Measurements from ENCODE around the gene KIF6.

The KIF6 gene

GRCh38 chr6:39425346-39426072 is 299.7 kb downstream of the KIF6 start:
- Mint-ChIP-seq H3K4me1 (ENCODE audit: low read depth) (peaks cover 6% of the 10 kb centered on the region), H3K27ac (no peak overlapping the region)

GRCh38 chr6:39424831-39425230 is 300.4 kb downstream of the KIF6 start:
- Mint-ChIP-seq H3K36me3 (ENCODE audit: low read depth) (no peaks in the 10 kb centered on the region), H3K27me3 (peaks cover 17% of the 10 kb centered on the region), H3K4me3 (no peak overlapping the region), H3K9me3 (no peaks in the 10 kb centered on the region), H3K27ac (no peak overlapping the region), H3K4me1 (ENCODE audit: low read depth) (peaks cover 6% of the 10 kb centered on the region)
- DNase-seq: no peak

More at GRCh38 chr6:39425346-39426072, 299.7 kb downstream of the KIF6 start:
- DNase-seq: no peak
- no peaks in the 10 kb centered on the region for H3K9me3 Mint-ChIP-seq
- H3K4me3 Mint-ChIP-seq: no peak overlapping the region
- H3K27me3 Mint-ChIP-seq: peaks cover 21% of the 10 kb centered on the region
- no peaks in the 10 kb centered on the region for H3K36me3 Mint-ChIP-seq (ENCODE audit: low read depth)

GRCh38 chr6:39422238-39422637 is 303.0 kb downstream of the KIF6 start:
- Mint-ChIP-seq H3K9me3 (no peaks in the 10 kb centered on the region), H3K36me3 (ENCODE audit: low read depth) (no peaks in the 10 kb centered on the region), H3K27me3 (peaks cover 15% of the 10 kb centered on the region), H3K4me3 (no peak overlapping the region), H3K4me1 (ENCODE audit: low read depth) (peaks cover 6% of the 10 kb centered on the region), H3K27ac (no peak overlapping the region)
- DNase-seq: no peak

- Mint-ChIP-seq H3K9me3 (no peaks in the 10 kb centered on the region), H3K36me3 (ENCODE audit: low read depth) (no peaks in the 10 kb centered on the region), H3K4me1 (ENCODE audit: low read depth) (peaks cover 6% of the 10 kb centered on the region), H3K27me3 (peaks cover 12% of the 10 kb centered on the region), H3K27ac (no peak overlapping the region), H3K4me3 (no peak overlapping the region)
- DNase-seq: no peak
These were observed 303.6 kb downstream of the KIF6 start for GRCh38 chr6:39421383-39422225.

GRCh38 chr6:39420300-39421265 is 304.6 kb downstream of the KIF6 start:
- H3K9me3 Mint-ChIP-seq: no peaks in the 10 kb centered on the region
- no peak overlapping the region for H3K4me3 Mint-ChIP-seq
- no peaks in the 10 kb centered on the region for H3K4me1 Mint-ChIP-seq (ENCODE audit: low read depth)
- no peaks in the 10 kb centered on the region for H3K36me3 Mint-ChIP-seq (ENCODE audit: low read depth)
- DNase-seq: no peak
- no peak overlapping the region for H3K27ac Mint-ChIP-seq
- H3K27me3 Mint-ChIP-seq: peaks cover 5% of the 10 kb centered on the region

- H3K27me3 Mint-ChIP-seq: peaks cover 5% of the 10 kb centered on the region
- no peaks in the 10 kb centered on the region for H3K36me3 Mint-ChIP-seq (ENCODE audit: low read depth)
- H3K4me3 Mint-ChIP-seq: no peak overlapping the region
- H3K27ac Mint-ChIP-seq: no peak overlapping the region
- H3K4me1 Mint-ChIP-seq (ENCODE audit: low read depth): no peaks in the 10 kb centered on the region
- DNase-seq: no peak
- no peaks in the 10 kb centered on the region for H3K9me3 Mint-ChIP-seq
These were observed 305.6 kb downstream of the KIF6 start for GRCh38 chr6:39419607-39420006.

- H3K27ac Mint-ChIP-seq: no peak overlapping the region
- H3K27me3 Mint-ChIP-seq: peaks cover 5% of the 10 kb centered on the region
- no peaks in the 10 kb centered on the region for H3K36me3 Mint-ChIP-seq (ENCODE audit: low read depth)
- H3K4me1 Mint-ChIP-seq (ENCODE audit: low read depth): no peaks in the 10 kb centered on the region
- H3K9me3 Mint-ChIP-seq: no peaks in the 10 kb centered on the region
- DNase-seq: no peak
- H3K4me3 Mint-ChIP-seq: no peak overlapping the region
These were observed 307.8 kb downstream of the KIF6 start for GRCh38 chr6:39417440-39417839.

GRCh38 chr6:39416728-39417127 is 308.5 kb downstream of the KIF6 start:
- Mint-ChIP-seq H3K4me3 (no peak overlapping the region), H3K4me1 (ENCODE audit: low read depth) (no peaks in the 10 kb centered on the region), H3K36me3 (ENCODE audit: low read depth) (no peaks in the 10 kb centered on the region), H3K27ac (no peak overlapping the region), H3K9me3 (no peaks in the 10 kb centered on the region), H3K27me3 (peaks cover 2% of the 10 kb centered on the region)
- DNase-seq: no peak

GRCh38 chr6:39416026-39416425 is 309.2 kb downstream of the KIF6 start:
- H3K36me3 Mint-ChIP-seq (ENCODE audit: low read depth): no peaks in the 10 kb centered on the region
- no peak overlapping the region for H3K4me3 Mint-ChIP-seq
- no peak for DNase-seq
- H3K27ac Mint-ChIP-seq: no peak overlapping the region
- H3K9me3 Mint-ChIP-seq: no peaks in the 10 kb centered on the region
- no peaks in the 10 kb centered on the region for H3K4me1 Mint-ChIP-seq (ENCODE audit: low read depth)
- no peaks in the 10 kb centered on the region for H3K27me3 Mint-ChIP-seq

GRCh38 chr6:39415482-39415881 is 309.7 kb downstream of the KIF6 start:
- H3K36me3 Mint-ChIP-seq (ENCODE audit: low read depth): no peaks in the 10 kb centered on the region
- H3K27ac Mint-ChIP-seq: no peak overlapping the region
- H3K27me3 Mint-ChIP-seq: no peaks in the 10 kb centered on the region
- no peak for DNase-seq
- H3K9me3 Mint-ChIP-seq: no peaks in the 10 kb centered on the region
- no peaks in the 10 kb centered on the region for H3K4me1 Mint-ChIP-seq (ENCODE audit: low read depth)
- H3K4me3 Mint-ChIP-seq: no peak overlapping the region

GRCh38 chr6:39411465-39411864 is 313.7 kb downstream of the KIF6 start:
- no peak for DNase-seq
- H3K27ac Mint-ChIP-seq: no peak overlapping the region
- no peak overlapping the region for H3K4me3 Mint-ChIP-seq
- no peaks in the 10 kb centered on the region for H3K4me1 Mint-ChIP-seq (ENCODE audit: low read depth)
- peaks cover 5% of the 10 kb centered on the region for H3K27me3 Mint-ChIP-seq
- H3K9me3 Mint-ChIP-seq: no peaks in the 10 kb centered on the region
- H3K36me3 Mint-ChIP-seq (ENCODE audit: low read depth): no peaks in the 10 kb centered on the region

GRCh38 chr6:39411001-39411400 is 314.2 kb downstream of the KIF6 start:
- Mint-ChIP-seq H3K36me3 (ENCODE audit: low read depth) (no peaks in the 10 kb centered on the region), H3K27me3 (peaks cover 7% of the 10 kb centered on the region), H3K4me3 (no peak overlapping the region), H3K4me1 (ENCODE audit: low read depth) (no peaks in the 10 kb centered on the region), H3K27ac (no peak overlapping the region), H3K9me3 (no peaks in the 10 kb centered on the region)
- DNase-seq: no peak

- Mint-ChIP-seq H3K4me3 (no peak overlapping the region), H3K9me3 (no peaks in the 10 kb centered on the region), H3K36me3 (ENCODE audit: low read depth) (no peaks in the 10 kb centered on the region), H3K27me3 (peaks cover 7% of the 10 kb centered on the region), H3K4me1 (ENCODE audit: low read depth) (no peaks in the 10 kb centered on the region), H3K27ac (no peak overlapping the region)
- DNase-seq: no peak
These were observed 315.3 kb downstream of the KIF6 start for GRCh38 chr6:39409889-39410288.

GRCh38 chr6:39407446-39407993 is 317.7 kb downstream of the KIF6 start:
- Mint-ChIP-seq H3K9me3 (no peaks in the 10 kb centered on the region), H3K4me3 (no peak overlapping the region), H3K27ac (no peak overlapping the region), H3K36me3 (ENCODE audit: low read depth) (no peaks in the 10 kb centered on the region), H3K27me3 (peaks cover 7% of the 10 kb centered on the region), H3K4me1 (ENCODE audit: low read depth) (no peaks in the 10 kb centered on the region)
- DNase-seq: no peak
